Neural cell (in vitro differentiated cells): Measurements from ENCODE around the gene NSMF.

Source experiments
- CTCF ChIP-seq: fragments of 450-650 bp; IDR thresholded peaks from 2 replicates; pipeline ENCODE4 v1.5.1; 2014; ENCODE audit warnings: antibody characterized with exemption, mild to moderate bottlenecking, moderate library complexity; ENCODE audit not compliant: poor library complexity, severe bottlenecking
- EZH2 ChIP-seq: fragments of 200-600, 300-800 bp; shearing (Covaris generic), sonication (generic); IDR thresholded peaks from 2 replicates; pipeline ENCODE4 v1.6.1; 2014; ENCODE audit warnings: antibody characterized with exemption, low read length, borderline replicate concordance, mild to moderate bottlenecking; ENCODE audit not compliant: insufficient read depth, poor library complexity, severe bottlenecking
- POLR2AphosphoS5 ChIP-seq: IDR thresholded peaks from 2 replicates; pipeline ENCODE4 v1.6.1; 2012

GRCh38 chr9:137429546-137429890, 29.6 kb downstream of the NSMF start:
- TF ChIP-seq CTCF (no peak), POLR2AphosphoS5 (no peak), EZH2 (no peak)
